Mononuclear cell (primary cell): ENCODE measurements around the gene KIF6. TPM values are rescaled to one million over a fixed set of nuclear protein-coding genes. Genes with fewer than 3 reads are reported as not detected.
"Not testable (repeated sequence)": the region's sequence is repeated elsewhere in the genome, so short reads cannot be mapped to it uniquely, and the experiment has no call there.

Source experiments
- H3K27me3 ChIP-seq: 2 replicates; pipeline ENCODE4 v1.6.0; 2011; ENCODE audit warnings: low read length, control low read depth; ENCODE audit not compliant: insufficient read depth
- H3K4me1 ChIP-seq: 2 replicates; pipeline ENCODE4 v1.5.1; 2011; ENCODE audit warnings: mild to moderate bottlenecking, low read length, control low read depth; ENCODE audit not compliant: insufficient read depth
- H3K4me3 ChIP-seq: 2 replicates; pipeline ENCODE4 v1.5.1; 2011; ENCODE audit warnings: mild to moderate bottlenecking, low read length, moderate library complexity
- H3K9me3 ChIP-seq: 2 replicates; pipeline ENCODE4 v1.5.1; 2011; ENCODE audit warnings: low read depth, mild to moderate bottlenecking, control low read depth, low read length
- total RNA-seq: library from RNA; depleted of rRNA; stranded (reverse); fragments of >200 nt; gene quantifications from one replicate; pipeline ENCODE4 v1.2.3, GENCODE V29; 2012

Gene KIF6
- total RNA-seq, 1 donor: not detected

DNA sequence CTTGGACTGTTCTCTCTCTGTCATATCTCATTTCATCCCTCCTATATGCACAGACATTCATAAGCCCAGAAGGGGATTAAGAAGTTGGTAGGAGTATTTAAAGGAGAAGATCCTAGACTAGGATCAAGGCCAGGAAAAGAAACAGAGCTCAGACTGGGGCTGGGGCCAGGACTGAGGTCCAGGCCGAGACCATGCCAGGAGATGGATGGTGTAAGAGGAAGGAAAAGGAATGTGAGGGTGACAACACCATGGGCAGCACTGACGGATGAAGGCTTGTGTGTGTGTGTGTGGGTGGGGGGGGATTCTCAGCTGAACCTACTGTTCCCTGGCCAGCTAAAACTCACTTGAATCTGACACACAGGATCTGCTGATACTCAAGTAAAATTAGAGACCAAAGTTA is 182.1 kb downstream of the KIF6 start:
- no peak overlapping the region for H3K4me3 ChIP-seq
- no peaks in the 10 kb centered on the region for H3K4me1 ChIP-seq
- peaks cover 3% of the 10 kb centered on the region for H3K27me3 ChIP-seq
- no peaks in the 10 kb centered on the region for H3K9me3 ChIP-seq

DNA sequence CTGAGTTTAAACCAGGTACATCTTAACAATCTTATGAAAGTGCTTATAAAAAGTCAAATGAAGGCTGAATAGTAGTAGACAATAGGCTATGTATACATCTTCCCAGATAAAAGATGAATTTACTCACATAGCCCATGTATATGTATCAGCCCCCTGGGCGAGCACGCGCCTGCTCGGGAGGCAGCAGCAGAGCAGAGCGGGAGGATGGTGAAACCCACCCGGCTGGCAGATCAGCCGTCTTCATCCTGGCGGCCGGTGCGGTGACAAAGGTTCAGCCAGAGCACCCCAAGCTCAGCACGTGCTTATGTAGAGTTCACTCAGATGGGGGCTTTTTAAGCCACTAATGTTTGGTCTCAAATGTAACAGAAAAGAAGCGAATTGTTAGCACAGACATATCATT is 184.8 kb downstream of the KIF6 start:
- H3K9me3 ChIP-seq: no peaks in the 10 kb centered on the region
- no peak overlapping the region for H3K4me3 ChIP-seq
- no peaks in the 10 kb centered on the region for H3K27me3 ChIP-seq
- no peaks in the 10 kb centered on the region for H3K4me1 ChIP-seq

DNA sequence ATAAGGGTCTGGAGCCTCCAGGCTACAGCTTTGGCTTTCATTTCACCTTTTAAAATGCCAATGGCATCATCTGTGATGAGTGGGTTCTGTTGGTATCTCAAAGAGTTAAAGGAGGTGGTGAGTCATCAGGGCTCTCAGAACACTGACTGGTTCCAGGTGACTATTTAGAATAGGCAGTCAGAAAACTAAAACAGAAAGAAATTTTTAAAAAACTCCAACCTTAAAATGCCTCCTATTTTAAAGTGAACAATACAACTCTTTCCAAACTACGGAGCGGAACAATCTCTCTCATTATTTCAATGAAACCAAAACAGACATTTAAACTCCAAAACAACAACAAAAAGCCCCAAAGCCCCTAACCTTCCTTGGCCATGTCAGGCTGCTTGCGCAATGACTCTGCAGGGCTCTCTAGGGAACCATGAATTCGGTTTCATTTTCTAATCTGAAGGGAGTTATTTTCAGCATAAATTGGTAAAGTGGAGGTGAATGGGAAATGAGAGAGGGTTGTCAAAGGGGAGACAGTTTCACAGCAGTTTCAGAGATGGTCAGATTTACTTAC is 194.9 kb downstream of the KIF6 start:
- Histone ChIP-seq H3K4me3 (no peak overlapping the region), H3K4me1 (no peaks in the 10 kb centered on the region), H3K27me3 (no peaks in the 10 kb centered on the region), H3K9me3 (no peaks in the 10 kb centered on the region)

DNA sequence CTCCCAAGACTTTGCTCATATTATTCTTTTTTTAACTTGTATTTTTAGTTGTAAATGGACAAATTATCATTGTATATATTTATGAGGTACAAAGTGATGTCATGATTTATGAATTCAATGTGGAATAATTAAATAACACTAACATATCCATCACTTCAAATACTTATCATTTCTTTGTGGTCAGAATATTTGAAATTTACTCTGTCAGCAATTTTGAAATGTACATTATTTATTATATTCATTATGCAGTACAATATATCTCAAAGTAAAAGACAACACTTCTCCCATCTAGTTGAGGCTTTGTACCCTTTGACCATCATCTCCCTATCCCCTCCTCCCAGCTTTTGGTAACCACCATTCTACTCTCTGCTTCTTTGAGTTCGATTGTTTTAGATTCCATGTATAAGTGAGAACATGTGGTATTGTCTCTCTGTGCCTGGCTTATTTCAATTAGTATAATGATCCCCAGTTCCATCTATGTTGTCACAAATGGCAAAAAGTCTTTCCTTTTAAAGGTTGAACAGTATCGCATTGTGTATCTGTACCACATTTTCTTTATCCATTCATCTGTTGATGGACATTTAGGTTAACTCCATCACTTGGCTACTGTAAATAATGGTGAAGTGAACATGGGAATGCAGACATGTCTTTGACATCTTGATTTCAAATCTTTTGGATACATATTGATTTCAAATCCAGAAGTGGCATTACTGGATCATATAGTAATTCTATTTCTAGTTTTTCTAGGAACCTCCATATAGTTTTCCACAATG is 197.2 kb downstream of the KIF6 start:
- no peaks in the 10 kb centered on the region for H3K9me3 ChIP-seq
- H3K4me3 ChIP-seq: no peak overlapping the region
- H3K4me1 ChIP-seq: no peaks in the 10 kb centered on the region

DNA sequence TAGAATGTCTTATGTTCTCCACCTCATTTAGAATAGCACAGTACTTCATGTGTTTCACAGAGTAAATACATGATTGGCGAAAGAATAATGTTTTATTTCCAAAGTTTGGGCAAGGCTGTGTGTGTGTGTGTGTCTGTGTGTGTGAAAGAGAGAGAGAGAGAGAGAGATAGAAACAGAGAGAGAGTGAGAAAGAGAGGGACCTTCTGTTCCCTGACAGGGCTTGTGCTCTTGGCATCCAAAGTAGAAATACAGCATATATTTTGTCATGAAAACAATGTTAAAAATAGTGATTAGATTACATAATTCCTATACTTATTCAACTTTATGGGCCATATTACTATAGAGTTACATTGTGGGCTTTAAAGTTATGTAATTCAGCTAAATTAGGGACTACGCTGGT is 201.2 kb downstream of the KIF6 start:
- H3K9me3 ChIP-seq: no peaks in the 10 kb centered on the region
- H3K27me3 ChIP-seq: no peaks in the 10 kb centered on the region
- H3K4me1 ChIP-seq: no peaks in the 10 kb centered on the region
- H3K4me3 ChIP-seq: no peak overlapping the region

More for the DNA sequence above, 197.2 kb downstream of the KIF6 start:
- no peaks in the 10 kb centered on the region for H3K27me3 ChIP-seq

DNA sequence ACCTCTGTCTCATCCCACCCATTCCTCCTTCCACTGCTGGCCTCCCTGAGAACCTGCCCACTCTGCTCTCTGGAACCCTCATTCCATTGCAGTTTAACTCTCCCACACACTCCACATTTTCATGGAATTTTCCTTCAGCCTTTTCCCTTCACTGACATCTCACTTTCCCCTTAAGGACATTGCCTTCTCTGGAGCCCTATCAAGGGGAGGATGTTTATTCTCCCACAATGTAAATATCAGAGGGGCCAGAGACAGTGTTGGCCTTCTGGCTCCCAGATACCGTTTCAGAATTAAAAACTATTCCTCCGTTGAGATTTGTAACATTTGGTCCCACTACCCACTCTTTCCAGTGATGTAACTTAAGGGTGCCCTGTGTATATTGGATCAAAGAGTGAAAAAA is 203.2 kb downstream of the KIF6 start:
- no peaks in the 10 kb centered on the region for H3K4me1 ChIP-seq
- H3K4me3 ChIP-seq: no peak overlapping the region
- no peaks in the 10 kb centered on the region for H3K9me3 ChIP-seq
- no peaks in the 10 kb centered on the region for H3K27me3 ChIP-seq

DNA sequence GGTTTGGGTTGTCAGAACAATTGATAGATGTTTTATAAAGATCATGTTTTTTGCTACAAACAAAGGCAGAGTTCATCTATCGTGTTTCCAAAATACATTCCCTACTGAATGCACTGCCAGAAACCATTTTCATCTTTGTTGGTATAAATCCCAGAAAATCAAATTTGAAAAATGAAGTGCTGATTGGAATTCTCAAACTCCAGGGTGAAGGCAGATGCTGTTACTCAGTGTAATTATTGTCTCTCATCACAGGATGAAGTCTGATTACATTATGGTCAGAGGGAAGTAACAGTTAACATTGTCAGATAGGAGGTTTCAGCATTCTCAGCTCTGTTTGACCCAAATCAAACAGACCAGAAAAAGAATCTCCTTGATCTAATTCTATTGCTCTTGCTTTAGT is 204.3 kb downstream of the KIF6 start:
- Histone ChIP-seq H3K4me1 (no peaks in the 10 kb centered on the region), H3K27me3 (no peaks in the 10 kb centered on the region), H3K9me3 (no peaks in the 10 kb centered on the region), H3K4me3 (no peak overlapping the region)

DNA sequence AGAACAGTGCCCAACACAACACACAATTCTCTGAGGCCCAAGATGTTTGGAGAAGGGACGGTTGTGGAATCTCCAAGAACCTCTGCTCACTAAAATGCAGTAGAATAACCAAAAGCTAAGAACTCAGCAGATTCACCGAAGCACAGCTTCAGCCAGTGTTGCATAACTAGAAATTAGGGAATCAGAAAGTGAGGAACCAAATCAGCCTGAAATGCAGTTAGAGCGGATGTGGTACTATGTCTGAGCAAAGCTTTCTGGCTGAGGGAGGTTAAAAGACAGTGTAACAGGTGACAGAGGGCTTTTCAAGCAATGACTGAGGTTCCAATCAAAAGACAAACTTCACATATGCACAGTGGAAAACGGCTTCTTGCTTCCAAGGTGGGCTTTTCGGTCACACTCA is 204.8 kb downstream of the KIF6 start:
- no peaks in the 10 kb centered on the region for H3K4me1 ChIP-seq
- no peaks in the 10 kb centered on the region for H3K9me3 ChIP-seq
- H3K27me3 ChIP-seq: peaks cover 3% of the 10 kb centered on the region
- no peak overlapping the region for H3K4me3 ChIP-seq

DNA sequence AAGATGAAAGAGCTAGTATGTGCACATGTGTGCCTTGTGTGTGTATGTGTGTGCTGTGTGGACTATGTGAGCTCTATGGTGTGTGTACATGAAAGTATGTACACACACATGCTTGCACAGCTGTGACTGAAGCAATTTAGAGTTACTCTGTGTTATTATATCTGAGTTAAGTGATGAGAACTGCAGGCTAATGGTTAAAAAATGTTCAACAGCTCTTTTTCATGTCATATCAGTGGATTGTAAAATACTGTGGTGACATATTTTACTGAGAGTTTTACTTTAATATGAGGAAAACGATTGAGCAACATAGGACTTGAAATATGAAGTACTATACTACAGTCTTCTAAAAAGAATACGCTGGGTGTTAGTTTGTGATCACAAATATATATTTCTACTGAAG is 207.0 kb downstream of the KIF6 start:
- no peak overlapping the region for H3K4me3 ChIP-seq
- H3K4me1 ChIP-seq: no peaks in the 10 kb centered on the region
- H3K27me3 ChIP-seq: peaks cover 4% of the 10 kb centered on the region
- no peaks in the 10 kb centered on the region for H3K9me3 ChIP-seq

DNA sequence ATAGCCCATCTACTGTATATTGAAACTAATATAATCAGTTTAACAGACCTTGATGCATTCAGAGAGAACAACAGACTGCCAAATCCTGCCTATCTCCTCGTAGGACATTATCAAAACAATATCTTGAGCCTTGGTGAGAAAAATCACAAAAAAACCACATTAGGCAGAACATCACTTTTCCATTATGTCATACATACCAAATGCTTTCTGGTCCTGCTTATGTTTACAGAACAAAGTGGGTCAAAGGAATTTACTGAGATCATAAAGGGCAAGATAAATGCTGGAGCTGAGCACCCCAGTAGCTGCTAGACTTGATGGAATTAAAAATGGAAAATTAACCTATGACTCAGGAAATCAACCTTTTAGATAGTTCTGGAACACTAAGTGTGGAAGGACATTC is 207.5 kb downstream of the KIF6 start:
- Histone ChIP-seq H3K4me1 (no peaks in the 10 kb centered on the region), H3K9me3 (no peaks in the 10 kb centered on the region), H3K4me3 (no peak overlapping the region), H3K27me3 (peaks cover 4% of the 10 kb centered on the region)

DNA sequence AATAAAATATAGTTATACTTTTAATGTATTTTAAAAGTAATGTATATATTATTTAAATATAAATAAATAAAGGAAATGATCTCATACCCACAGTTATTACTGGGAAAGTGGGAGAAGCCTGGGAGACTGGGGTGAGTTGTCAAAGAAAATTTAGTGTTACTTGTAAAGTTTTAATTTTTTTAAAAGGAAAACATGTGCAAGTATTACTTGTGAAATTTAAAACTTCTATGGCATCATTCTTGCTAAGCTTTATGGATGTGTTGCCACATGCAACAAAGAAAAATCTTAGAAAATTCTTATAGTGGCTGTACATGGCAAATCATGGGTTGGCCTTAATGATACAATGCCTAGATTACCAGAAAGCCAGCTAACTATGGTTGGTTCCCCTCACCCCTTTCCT is 208.7 kb downstream of the KIF6 start:
- no peak overlapping the region for H3K4me3 ChIP-seq
- H3K9me3 ChIP-seq: no peaks in the 10 kb centered on the region
- peaks cover 4% of the 10 kb centered on the region for H3K27me3 ChIP-seq
- H3K4me1 ChIP-seq: no peaks in the 10 kb centered on the region

DNA sequence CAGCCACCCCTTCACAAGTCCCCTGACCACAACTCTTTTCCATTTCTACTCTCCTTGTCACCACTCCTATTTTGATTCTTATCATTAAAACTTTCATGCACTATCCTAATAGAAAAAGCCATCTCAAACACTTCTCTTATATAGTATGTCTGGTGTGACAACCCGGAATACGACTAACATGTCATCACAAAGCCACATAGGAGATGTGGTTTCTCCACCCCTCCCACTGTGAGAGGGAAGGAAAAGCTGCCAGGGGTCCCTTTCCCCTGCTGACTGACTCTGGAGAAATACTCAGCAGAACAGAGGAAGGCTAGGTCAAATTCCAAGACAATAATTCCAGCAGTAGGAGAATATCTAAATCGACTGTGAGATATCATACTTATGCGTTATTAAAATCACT is 209.7 kb downstream of the KIF6 start:
- Histone ChIP-seq H3K9me3 (no peaks in the 10 kb centered on the region), H3K4me3 (no peak overlapping the region), H3K27me3 (peaks cover 4% of the 10 kb centered on the region), H3K4me1 (no peaks in the 10 kb centered on the region)

DNA sequence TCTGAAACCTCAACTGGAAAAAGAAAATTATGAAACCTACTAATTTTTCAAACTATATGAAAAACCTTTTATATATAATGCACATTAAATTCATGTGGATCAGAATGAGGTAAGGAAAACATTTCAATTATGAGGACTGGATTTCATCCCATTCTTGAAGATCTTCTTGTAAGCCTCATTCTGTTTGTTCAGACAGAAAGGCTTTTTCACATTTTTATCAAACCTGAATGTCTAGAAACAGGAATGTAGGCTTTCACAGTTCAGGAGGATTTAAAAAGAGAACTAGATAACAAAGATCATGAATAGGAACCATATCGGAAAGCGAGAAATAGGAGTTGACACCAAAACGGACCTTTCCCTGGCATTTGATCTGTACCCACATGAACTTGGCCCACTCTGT is 210.2 kb downstream of the KIF6 start:
- H3K9me3 ChIP-seq: no peaks in the 10 kb centered on the region
- no peak overlapping the region for H3K4me3 ChIP-seq
- H3K4me1 ChIP-seq: no peaks in the 10 kb centered on the region
- peaks cover 4% of the 10 kb centered on the region for H3K27me3 ChIP-seq

DNA sequence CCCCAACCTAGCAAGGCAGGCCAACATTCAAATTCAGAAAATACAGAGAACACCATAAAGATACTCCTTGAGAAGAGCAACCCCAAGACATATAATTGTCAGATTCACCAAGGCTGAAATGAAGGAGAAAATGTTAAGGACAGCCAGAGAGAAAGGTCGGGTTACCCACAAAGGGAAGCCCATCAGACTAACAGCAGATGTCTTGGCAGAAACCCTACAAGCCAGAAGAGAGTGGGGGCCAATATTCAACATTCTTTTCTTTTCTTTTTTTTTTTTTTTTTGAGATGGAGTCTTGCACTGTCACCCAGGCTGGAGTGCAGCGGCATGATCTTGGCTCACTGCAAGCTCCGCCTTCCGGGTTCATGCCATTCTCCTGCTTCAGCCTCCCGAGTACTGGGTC is 215.4 kb downstream of the KIF6 start:
- not testable (repeated sequence) for H3K4me3 ChIP-seq, H3K4me1 ChIP-seq, H3K9me3 ChIP-seq, H3K27me3 ChIP-seq

DNA sequence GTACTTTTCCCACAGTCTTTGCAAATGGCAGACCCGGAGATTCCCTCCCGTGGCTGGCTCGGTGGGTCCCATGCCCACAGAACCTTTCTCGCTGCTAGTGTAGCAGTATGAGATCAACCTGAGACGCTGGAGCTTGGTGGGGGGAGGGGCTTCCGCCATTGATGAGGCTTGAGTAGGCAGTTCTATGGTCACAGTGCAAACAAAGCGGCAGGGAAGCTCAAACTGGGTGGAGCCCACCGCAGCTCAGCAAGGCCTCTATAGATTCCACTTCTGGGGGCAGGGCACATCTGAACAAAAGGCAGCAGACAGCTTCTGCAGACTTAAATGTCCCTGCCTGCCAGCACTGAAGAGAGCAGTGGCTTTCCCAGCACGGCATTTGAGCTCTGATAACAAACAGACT is 216.7 kb downstream of the KIF6 start:
- Histone ChIP-seq H3K9me3 (no peaks in the 10 kb centered on the region), H3K27me3 (no peaks in the 10 kb centered on the region), H3K4me1 (no peaks in the 10 kb centered on the region), H3K4me3 (no peak overlapping the region)

DNA sequence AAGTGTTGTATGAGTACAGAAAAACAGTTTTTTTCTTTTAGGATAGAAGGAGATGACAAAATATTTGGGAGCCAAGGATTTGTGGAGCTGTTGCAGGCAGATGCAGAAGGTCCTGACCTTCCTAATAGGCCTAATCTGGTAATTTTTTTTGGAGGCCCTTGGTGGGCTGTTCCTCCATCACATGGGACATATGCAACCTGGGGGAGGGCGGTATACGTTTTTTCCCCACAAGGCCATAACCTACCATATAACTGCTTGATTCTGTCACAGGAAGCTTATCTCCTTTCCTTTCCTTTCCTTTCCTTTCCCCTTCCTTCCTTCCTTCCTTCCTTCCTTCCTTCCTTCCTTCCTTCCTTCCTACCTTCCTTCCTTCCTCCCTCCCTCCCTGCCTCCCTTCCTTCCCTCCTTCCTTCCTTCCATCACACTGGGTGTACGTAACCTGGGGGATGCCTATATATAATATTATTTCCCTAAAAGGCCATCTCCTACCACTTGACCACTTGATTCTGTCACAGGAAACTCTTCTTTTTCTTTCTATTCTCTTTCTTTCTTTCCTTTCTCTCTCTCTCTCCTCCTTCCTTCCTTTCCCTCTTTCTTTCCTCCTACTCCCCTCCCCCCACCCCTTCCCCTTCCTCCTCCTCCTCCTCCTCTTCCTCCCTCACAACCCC is 217.7 kb downstream of the KIF6 start:
- Histone ChIP-seq H3K27me3 (no peaks in the 10 kb centered on the region), H3K9me3 (peaks cover 8% of the 10 kb centered on the region), H3K4me3 (no peak overlapping the region), H3K4me1 (no peaks in the 10 kb centered on the region)
